Kidney epithelial cell (primary cell): ENCODE data around the gene OSBPL9. TPM values are rescaled to one million over a fixed set of nuclear protein-coding genes. Genes with fewer than 3 reads are reported as not detected.

ENCODE experiments used
- DNase-seq: peaks from one replicate; pipeline ENCODE4 v3.0.0-alpha.2; 2010; ENCODE audit warnings: low read depth
- H3K27me3 ChIP-seq: 2 replicates; pipeline ENCODE4 v1.6.0; 2011; ENCODE audit warnings: low read length; ENCODE audit not compliant: control insufficient read depth, insufficient read depth
- H3K36me3 ChIP-seq: 2 replicates; pipeline ENCODE4 v1.5.1; 2011; ENCODE audit warnings: low read length; ENCODE audit not compliant: control insufficient read depth, insufficient read depth
- H3K4me3 ChIP-seq: 2 replicates; pipeline ENCODE4 v1.5.1; 2011; ENCODE audit warnings: low read depth, mild to moderate bottlenecking, control low read depth, low read length
- total RNA-seq: library from RNA; depleted of rRNA; stranded (reverse); fragments of >200 nt; gene quantifications from 2 replicates; pipeline ENCODE4 v1.2.3, GENCODE V29; 2015
- TF ChIP-seq, protein P1 (sequence below): IDR thresholded peaks from 2 replicates; pipeline ENCODE4 v1.5.1; 2011; ENCODE audit warnings: mild to moderate bottlenecking, moderate library complexity, low read length, control low read depth, inconsistent platforms; ENCODE audit not compliant: insufficient read depth, poor library complexity, severe bottlenecking

Gene OSBPL9
- total RNA-seq, 1 donor from 2014 or later, result 94.1 TPM

- no peak for DNase-seq
- TF ChIP-seq, protein P1, sequence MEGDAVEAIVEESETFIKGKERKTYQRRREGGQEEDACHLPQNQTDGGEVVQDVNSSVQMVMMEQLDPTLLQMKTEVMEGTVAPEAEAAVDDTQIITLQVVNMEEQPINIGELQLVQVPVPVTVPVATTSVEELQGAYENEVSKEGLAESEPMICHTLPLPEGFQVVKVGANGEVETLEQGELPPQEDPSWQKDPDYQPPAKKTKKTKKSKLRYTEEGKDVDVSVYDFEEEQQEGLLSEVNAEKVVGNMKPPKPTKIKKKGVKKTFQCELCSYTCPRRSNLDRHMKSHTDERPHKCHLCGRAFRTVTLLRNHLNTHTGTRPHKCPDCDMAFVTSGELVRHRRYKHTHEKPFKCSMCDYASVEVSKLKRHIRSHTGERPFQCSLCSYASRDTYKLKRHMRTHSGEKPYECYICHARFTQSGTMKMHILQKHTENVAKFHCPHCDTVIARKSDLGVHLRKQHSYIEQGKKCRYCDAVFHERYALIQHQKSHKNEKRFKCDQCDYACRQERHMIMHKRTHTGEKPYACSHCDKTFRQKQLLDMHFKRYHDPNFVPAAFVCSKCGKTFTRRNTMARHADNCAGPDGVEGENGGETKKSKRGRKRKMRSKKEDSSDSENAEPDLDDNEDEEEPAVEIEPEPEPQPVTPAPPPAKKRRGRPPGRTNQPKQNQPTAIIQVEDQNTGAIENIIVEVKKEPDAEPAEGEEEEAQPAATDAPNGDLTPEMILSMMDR, result no peak
- Histone ChIP-seq H3K36me3 (peaks cover 2% of the 10 kb centered on the region), H3K27me3 (no peaks in the 10 kb centered on the region), H3K4me3 (no peak overlapping the region)
Measured at GRCh38 chr1:51790385-51790784, 173.5 kb downstream of the OSBPL9 start.

DNA sequence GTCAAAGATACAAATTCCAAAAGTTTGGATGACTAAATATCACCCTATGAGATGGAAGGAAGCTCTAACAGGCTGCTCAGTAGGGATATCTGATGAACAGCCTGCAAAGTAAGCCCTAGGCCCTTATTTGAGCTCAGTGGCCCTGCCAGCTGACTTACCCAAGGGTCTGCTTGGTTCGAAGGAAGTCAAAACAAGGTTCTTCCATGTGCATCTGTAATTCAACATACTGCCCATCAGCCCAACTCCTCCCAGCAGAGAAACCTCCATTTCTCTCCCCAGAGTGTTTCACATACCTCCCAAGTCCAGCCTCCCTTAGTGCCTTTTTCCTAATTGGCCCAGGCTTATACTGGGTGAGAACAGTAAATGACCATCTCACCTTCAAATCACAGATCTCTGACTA lies 175.0 kb downstream of the OSBPL9 start:
- DNase-seq, result no peak
- no peaks in the 10 kb centered on the region for H3K27me3 ChIP-seq
- TF ChIP-seq, protein P1, result no peak
- no peak overlapping the region for H3K4me3 ChIP-seq
- peaks cover 2% of the 10 kb centered on the region for H3K36me3 ChIP-seq

DNA sequence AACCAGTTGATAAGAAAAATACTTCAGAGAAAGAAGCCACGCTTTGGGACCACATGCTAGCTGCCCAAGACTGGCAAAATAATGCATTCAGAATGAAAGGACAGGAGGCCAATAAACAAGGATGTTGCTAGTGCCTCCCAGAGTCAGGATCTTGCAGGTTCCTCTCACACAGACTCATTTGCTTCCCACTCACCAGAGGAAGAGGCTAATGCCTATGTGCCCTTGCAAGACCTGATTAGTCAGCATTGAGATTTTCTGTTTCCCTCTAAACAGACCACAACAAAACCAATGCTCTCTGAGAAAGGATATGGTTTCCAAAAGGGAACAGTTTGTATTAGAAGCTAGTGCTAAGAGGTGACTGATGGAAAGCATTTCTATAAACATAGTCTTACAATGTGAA lies 176.0 kb downstream of the OSBPL9 start:
- no peak overlapping the region for H3K4me3 ChIP-seq
- TF ChIP-seq, protein P1, result no peak
- no peaks in the 10 kb centered on the region for H3K27me3 ChIP-seq
- H3K36me3 ChIP-seq, result peaks cover 2% of the 10 kb centered on the region
- DNase-seq, result peak; percentile 35

DNA sequence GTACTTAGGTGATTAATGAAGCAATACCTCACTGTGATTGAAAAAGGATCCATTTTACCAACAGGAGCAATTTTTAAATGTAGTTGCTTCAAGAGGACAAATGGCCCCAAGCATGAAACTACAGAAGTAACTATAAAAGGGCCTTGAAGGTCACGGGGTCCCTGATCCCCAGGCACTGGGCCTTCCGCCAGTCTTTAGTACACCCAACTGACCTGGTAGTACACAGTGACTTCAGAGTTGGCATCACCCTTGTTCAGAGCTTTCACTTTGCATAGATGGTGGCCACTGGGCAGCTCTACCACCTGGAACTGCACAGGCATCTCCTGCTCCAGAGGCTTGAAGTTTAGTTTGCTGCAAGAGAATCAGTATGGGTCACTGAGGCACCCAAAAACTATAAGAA lies 177.4 kb downstream of the OSBPL9 start:
- TF ChIP-seq, protein P1, result no peak
- peaks cover 2% of the 10 kb centered on the region for H3K36me3 ChIP-seq
- no peak overlapping the region for H3K4me3 ChIP-seq

DNA sequence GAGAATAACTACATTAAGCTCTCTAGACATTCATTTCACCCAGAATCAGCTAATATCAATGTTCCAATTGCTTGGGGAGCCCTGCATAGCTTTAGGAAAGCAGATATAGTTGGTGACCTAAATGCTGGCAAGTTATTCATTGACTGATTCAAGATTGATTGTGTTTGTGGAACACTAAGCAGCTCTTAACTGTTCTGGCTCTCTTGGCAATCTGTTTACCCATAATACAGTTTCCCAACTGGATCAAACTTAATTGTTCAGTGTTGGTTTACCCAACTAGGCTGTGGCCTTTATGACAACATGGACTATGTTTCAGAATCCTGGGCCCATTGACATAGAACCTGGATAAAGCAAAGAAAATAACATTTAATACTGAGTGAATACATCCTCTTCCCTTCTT lies 178.0 kb downstream of the OSBPL9 start:
- Histone ChIP-seq H3K27me3 (no peaks in the 10 kb centered on the region), H3K4me3 (no peak overlapping the region), H3K36me3 (peaks cover 2% of the 10 kb centered on the region)
- TF ChIP-seq, protein P1, result no peak
- no peak for DNase-seq

More for the DNA sequence above, 177.4 kb downstream of the OSBPL9 start:
- H3K27me3 ChIP-seq, result no peaks in the 10 kb centered on the region
- no peak for DNase-seq

- H3K27me3 ChIP-seq, result no peaks in the 10 kb centered on the region
- no peak for DNase-seq
- TF ChIP-seq, protein P1, result no peak
- H3K36me3 ChIP-seq, result no peaks in the 10 kb centered on the region
- H3K4me3 ChIP-seq, result no peak overlapping the region
Measured at GRCh38 chr1:51799372-51799771, 182.5 kb downstream of the OSBPL9 start.
